Activated CD4-positive, alpha-beta T cell treated with anti-CD3 and anti-CD28 coated beads, Interleukin-2, amount 10 ng/mL, durations not matched to agents 24 days and 14 days (primary cell): ENCODE results near the gene GGACT. TPM values are rescaled to one million over a fixed set of nuclear protein-coding genes. Genes with fewer than 3 reads are reported as not detected.
"Not testable (repeated sequence)": the region's sequence is repeated elsewhere in the genome, so short reads cannot be mapped to it uniquely, and the experiment has no call there.

Experiments used
- DNase-seq: peaks from one replicate; pipeline ENCODE4 v3.0.0; 2022
- H3K27ac Mint-ChIP-seq: one replicate; pipeline ENCODE4 v1.8.0; 2022; ENCODE audit warnings: mild to moderate bottlenecking, mixed read lengths
- H3K27me3 Mint-ChIP-seq: one replicate; pipeline ENCODE4 v1.8.0; 2022; ENCODE audit warnings: mixed read lengths
- H3K36me3 Mint-ChIP-seq: one replicate; pipeline ENCODE4 v1.8.0; 2022; ENCODE audit warnings: low read depth, mild to moderate bottlenecking, mixed read lengths
- H3K4me1 Mint-ChIP-seq: one replicate; pipeline ENCODE4 v1.8.0; 2021; ENCODE audit warnings: mixed read lengths
- H3K4me3 Mint-ChIP-seq: one replicate; pipeline ENCODE4 v1.8.0; 2022; ENCODE audit warnings: mild to moderate bottlenecking, moderate library complexity, mixed read lengths
- H3K9me3 Mint-ChIP-seq: one replicate; pipeline ENCODE4 v1.8.0; 2021; ENCODE audit warnings: mixed read lengths
- intact Hi-C: fragments of 100-400 bp; cut with micrococcal nuclease; formaldehyde crosslinking; loops from one replicate; pipeline ENCODE4 v1.15.1; 2023
- total RNA-seq: library from RNA; stranded (reverse); gene quantifications from 2 replicates; pipeline ENCODE4 v1.2.3, GENCODE V29; 2022

Gene GGACT
- total RNA-seq, 1 donor from 2014 or later: 4.4 TPM

DNA sequence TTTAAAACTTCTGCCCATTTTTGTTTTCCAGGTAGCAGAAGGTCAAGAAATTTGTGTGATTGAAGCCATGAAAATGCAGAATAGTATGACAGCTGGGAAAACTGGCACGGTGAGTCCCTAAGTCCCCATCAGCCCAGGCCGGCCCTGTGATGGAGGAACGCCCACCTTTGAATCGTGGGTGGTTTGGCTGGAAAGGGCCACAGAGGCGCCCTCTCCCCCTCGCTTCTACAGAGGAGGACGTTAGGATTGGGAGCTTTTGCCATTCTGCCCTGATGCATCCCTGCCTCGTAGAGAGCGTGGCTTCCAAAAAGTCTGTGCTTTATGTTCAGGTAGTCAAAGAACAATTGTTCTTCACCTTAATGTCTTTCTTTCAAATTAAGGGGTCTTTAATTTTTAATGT lies 60.9 kb downstream of the GGACT start:
- Mint-ChIP-seq H3K4me1 (no peaks in the 10 kb centered on the region), H3K4me3 (no peak overlapping the region), H3K9me3 (no peaks in the 10 kb centered on the region), H3K27me3 (no peaks in the 10 kb centered on the region), H3K36me3 (no peaks in the 10 kb centered on the region), H3K27ac (no peak overlapping the region)
- no peak for DNase-seq
- intact Hi-C loops: no loop called here

DNA sequence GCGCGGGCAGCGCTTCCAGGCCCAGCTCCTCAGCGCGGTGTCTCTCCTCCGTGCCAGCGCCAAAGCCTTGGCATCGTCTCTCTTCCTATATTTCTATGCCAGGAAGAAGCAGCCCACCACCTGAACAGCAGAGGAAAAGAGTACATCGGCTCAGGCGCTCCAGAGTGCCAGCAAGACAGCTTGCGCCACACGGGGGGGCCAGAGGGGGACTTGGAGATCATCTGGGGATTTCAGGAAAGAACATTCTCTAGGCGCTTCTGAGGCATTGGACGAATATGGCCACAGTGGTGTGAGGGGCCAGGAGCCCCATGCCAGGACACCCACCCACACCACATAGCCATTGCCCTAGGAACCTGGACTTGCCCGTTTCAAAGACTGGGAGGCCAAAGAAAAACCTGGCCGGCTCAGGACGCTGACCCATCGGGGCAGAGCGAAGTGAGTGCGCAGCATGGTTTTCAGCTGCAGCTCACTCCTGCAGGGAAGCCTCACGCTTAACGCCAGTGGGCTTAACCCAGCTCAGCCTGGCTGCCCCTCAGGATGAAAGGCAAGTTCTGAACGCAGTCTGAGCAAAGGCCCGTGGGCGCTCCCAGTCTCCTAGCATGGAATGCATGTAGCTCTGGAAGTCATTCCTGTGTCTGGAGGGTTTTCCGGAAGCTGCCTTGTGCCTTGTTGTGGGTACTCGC lies 62.1 kb downstream of the GGACT start:
- DNase-seq: no peak
- no peak overlapping the region for H3K4me3 Mint-ChIP-seq
- H3K4me1 Mint-ChIP-seq: no peaks in the 10 kb centered on the region
- intact Hi-C loops: no loop called here
- no peaks in the 10 kb centered on the region for H3K9me3 Mint-ChIP-seq
- H3K27ac Mint-ChIP-seq: no peak overlapping the region
- H3K27me3 Mint-ChIP-seq: no peaks in the 10 kb centered on the region
- H3K36me3 Mint-ChIP-seq: no peaks in the 10 kb centered on the region

DNA sequence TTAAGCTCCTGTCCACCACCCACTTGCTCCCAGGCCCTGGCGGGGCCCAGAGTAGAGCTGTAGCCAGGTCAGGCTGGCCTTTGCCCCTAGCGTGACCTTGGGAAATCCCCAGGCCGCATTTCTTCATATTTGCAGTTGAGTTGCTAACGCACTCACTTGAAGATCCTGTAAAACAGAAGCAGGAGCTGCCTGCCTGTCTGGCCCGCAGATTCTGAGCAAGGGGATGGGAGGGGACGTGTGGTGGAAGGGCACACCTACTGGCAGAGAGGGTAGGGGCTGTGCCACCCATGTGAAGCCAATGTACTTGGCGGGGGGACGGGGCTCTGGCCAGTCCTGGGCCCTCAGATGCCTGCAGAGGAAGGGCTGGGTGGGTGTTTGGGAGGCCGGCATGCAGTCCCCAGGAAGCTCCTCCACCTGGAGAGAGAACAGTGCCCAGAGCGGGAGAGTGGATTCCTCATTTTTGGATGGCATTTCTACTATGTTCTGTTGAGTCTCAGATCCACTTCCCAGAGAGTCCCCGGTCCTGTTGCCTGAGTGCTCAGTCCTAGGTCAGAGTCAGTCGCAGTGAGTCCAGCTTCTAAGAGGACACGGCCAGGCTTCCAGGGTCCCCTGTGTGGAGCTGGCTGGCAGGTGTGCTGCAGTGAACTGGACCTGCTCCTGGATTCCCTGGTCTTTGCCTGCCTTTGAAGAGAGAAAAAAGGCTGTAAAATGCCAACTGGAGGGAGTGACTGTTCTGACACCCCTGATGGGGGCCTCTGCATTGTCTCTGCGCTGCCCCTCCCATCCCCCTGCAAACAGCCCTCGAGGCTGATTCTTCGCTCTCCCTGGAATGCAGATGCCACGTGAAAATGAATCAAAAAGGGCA lies 62.9 kb downstream of the GGACT start:
- Mint-ChIP-seq H3K4me1 (no peaks in the 10 kb centered on the region), H3K27me3 (no peaks in the 10 kb centered on the region), H3K4me3 (no peak overlapping the region), H3K9me3 (no peaks in the 10 kb centered on the region), H3K27ac (no peak overlapping the region), H3K36me3 (no peaks in the 10 kb centered on the region)
- no peak for DNase-seq
- intact Hi-C loops: no loop called here

DNA sequence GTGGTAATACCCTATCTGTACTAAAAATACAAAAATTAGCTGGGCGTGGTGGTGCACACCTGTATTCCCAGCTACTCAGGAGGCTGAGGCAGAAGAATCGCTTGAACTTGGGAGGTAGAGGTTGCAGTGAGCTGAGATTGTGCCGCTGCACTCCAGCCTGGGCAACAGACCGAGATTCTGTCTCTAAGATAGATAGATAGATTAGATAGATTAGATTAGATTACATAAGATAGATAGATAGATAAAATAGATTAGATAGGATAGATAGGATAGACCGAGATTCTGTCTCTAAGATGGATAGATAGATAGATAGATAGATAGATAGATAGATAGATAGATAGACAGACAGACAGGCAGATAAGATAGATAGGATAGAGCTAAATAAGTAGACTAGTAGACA lies 63.9 kb downstream of the GGACT start:
- H3K9me3 Mint-ChIP-seq, H3K4me3 Mint-ChIP-seq, intact Hi-C loops, H3K36me3 Mint-ChIP-seq, H3K27me3 Mint-ChIP-seq, DNase-seq, H3K4me1 Mint-ChIP-seq, H3K27ac Mint-ChIP-seq: not testable (repeated sequence)

DNA sequence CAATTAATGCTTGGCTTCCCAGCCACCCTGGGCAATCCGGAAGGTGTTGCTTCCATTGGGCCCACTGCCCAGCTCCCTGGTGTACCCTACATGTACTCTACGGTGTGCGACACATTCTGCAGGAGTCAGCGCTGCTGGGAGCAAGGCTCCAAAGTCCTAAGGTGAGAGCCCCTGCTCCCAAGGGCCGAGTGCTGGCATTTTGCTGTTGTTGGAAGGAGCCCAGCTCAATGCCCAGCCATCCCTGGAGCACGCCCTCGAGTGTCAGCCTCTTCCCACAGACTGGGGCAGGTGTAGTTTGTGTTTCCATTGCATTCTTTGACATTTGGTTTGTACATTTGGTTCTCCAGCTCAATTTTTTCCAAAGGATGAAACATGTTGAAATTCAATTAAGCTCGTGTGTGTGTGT lies 64.6 kb downstream of the GGACT start:
- Mint-ChIP-seq H3K36me3 (no peaks in the 10 kb centered on the region), H3K27me3 (no peaks in the 10 kb centered on the region), H3K9me3 (no peaks in the 10 kb centered on the region), H3K4me1 (no peaks in the 10 kb centered on the region), H3K27ac (no peak overlapping the region), H3K4me3 (no peak overlapping the region)
- intact Hi-C loops: no loop called here
- no peak for DNase-seq

DNA sequence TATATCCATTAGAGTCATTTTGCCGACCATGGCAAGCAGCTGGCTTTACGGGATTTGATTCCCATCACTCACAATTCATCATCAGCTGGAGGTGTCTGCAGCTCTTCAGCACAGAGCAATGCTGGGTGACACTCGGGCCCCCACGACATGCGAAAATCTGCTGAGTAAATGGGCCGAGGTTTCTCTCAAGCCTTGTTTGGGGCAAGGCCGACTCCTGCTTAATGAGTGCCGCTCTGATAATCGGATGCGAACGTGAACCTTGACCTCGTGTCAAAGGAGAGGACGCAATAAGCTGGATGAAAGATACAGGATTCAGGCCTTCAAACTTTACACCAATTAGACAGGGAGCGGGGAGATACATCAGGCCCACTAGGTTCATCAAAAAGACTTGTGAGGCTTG lies 65.2 kb downstream of the GGACT start:
- Mint-ChIP-seq H3K4me3 (no peak overlapping the region), H3K36me3 (no peaks in the 10 kb centered on the region), H3K9me3 (no peaks in the 10 kb centered on the region), H3K27me3 (no peaks in the 10 kb centered on the region), H3K4me1 (no peaks in the 10 kb centered on the region), H3K27ac (no peak overlapping the region)
- no peak for DNase-seq
- intact Hi-C loops: no loop called here

DNA sequence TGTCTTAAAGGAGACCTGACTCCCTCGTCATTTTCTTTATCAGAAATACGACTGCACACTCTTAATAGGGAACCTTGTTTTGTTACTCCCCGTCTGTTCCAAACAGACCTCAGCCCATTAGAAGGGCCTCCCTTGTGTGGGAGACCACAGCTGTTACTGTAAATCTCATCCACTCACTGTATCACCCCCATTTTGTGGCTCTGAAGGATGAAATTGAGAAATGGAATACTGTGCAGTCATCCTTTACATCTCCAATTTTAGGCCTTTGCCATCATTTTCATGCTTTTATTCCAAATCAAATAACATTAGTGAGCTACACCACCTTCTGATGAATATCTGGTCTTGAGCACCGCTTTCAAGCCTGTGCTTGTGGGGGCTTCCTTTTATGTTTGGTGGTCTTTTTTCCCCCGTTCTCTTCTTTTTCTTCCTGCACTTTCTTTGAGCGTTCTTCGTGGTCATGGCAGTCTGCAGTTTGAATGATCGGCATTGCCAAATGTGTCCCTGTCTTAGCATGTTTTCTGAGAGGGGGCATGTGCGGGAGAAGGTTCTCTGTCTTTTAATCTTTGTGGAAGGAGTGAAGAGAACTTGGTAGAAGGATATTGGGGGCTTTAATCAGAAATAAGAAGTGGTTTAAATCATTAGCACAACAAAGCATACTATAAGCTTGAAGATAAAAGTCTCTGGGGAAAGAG lies 65.8 kb downstream of the GGACT start:
- Mint-ChIP-seq H3K36me3 (no peaks in the 10 kb centered on the region), H3K27ac (no peak overlapping the region), H3K4me1 (peaks cover 4% of the 10 kb centered on the region), H3K27me3 (peaks cover 2% of the 10 kb centered on the region), H3K9me3 (no peaks in the 10 kb centered on the region), H3K4me3 (no peak overlapping the region)
- no peak for DNase-seq
- intact Hi-C loops: no loop called here

DNA sequence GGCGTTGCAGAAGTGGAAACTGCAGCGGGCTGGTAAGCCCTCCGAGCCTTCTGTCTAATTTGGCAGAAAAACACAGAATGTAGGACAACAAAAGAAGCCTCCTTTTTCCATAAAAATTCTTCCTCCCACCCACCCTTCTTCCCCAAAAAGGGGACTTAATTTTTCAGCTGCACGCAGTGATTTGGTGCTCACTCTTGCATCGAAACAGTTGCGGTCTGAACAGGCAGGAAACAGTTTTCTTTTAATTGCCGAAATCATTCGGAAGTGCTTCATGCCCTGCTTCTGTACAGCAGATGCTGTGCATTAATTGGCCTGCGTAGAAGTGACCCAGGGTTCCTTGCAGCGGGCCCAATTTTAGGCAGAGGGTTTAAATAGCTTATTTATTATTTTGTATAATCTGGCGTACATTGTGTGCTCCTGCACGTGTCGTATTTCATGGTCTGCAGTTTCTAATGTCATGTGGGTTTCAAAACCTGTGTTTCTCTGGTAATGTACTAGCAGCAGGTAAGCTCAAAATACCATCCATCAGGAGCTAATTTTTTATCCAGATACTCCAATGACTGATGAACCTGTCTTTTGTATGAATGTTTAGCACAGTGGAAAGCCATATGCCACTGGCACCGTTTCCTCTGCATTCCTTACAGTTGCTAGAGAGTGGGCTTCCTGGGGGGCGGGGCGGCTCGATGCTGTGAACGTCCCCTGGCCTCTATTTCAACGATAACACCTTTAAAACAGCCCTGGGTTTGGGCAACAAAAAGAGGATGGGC lies 66.6 kb downstream of the GGACT start:
- H3K4me1 Mint-ChIP-seq: peaks cover 5% of the 10 kb centered on the region
- peaks cover 2% of the 10 kb centered on the region for H3K27me3 Mint-ChIP-seq
- no peak overlapping the region for H3K4me3 Mint-ChIP-seq
- no peaks in the 10 kb centered on the region for H3K9me3 Mint-ChIP-seq
- H3K27ac Mint-ChIP-seq: no peak overlapping the region
- intact Hi-C loops: no loop called here
- no peaks in the 10 kb centered on the region for H3K36me3 Mint-ChIP-seq
- no peak for DNase-seq

DNA sequence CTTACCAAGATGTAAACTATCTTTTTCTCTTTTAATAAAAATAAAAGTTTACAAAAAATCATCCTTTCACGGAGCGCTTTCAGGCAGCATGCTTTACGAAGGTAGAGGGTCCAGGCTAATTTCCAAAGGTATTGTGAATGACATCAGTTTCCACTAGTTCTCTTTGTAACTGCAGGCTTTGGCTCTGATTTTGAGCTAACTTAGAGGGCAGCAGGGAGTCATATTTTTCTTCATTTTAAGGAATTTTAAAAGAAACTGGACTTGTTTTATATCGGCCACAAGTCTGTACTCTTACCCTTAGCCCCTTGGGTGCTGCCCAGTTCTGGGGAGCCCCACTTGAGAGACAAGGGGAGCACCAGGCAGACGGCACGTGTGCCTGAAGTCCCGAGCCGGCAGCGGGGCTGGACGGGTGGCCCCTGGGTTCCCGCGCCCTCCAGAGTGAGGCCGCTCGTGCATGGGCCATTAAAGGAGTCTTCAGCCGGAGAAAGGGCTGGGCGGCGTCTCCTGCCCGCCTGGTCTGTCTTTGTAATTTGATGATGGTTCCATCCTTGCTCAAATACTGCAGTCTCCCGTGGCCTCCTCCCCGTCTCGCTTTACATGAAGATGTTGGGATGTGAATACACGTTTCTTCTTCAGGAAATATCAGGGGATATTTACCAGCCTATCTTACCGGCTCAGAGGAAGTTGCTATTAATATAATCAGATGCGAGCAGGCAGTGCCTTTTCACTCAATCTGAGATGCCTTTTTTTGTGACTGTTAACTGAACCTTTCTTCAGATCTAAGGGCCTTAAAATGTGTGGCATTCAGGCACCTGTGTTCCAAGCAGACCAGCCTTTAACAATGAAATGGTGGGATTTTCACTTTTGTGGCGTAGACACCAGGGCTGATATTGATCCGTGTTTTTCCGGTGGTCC lies 67.4 kb downstream of the GGACT start:
- intact Hi-C loops: no loop called here
- no peak for DNase-seq
- Mint-ChIP-seq H3K27me3 (peaks cover 2% of the 10 kb centered on the region), H3K27ac (no peak overlapping the region), H3K36me3 (no peaks in the 10 kb centered on the region), H3K4me3 (no peak overlapping the region), H3K9me3 (no peaks in the 10 kb centered on the region), H3K4me1 (peaks cover 5% of the 10 kb centered on the region)

DNA sequence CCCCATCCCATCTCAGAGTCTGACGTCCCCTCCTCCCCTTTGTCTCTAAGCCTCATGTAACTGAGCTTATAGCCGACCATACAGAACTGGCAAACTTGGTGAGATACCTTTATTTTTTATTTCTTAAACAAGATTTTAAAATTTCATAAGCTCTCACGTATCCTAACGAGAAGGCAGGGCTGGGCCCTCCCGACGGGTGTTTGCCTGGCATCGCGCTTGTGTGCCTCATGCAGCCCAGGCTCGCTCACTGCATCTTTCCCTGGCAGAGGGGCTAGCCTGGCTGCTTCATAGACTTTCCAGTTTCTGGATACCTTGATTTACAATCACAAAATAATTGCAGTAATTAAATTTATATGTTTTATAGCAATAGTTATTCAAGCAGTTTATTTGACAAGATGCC lies 69.0 kb downstream of the GGACT start:
- intact Hi-C loops: no loop called here
- Mint-ChIP-seq H3K4me1 (peaks cover 8% of the 10 kb centered on the region), H3K27ac (no peak overlapping the region), H3K27me3 (peaks cover 4% of the 10 kb centered on the region), H3K36me3 (no peaks in the 10 kb centered on the region), H3K4me3 (no peak overlapping the region), H3K9me3 (no peaks in the 10 kb centered on the region)
- no peak for DNase-seq

DNA sequence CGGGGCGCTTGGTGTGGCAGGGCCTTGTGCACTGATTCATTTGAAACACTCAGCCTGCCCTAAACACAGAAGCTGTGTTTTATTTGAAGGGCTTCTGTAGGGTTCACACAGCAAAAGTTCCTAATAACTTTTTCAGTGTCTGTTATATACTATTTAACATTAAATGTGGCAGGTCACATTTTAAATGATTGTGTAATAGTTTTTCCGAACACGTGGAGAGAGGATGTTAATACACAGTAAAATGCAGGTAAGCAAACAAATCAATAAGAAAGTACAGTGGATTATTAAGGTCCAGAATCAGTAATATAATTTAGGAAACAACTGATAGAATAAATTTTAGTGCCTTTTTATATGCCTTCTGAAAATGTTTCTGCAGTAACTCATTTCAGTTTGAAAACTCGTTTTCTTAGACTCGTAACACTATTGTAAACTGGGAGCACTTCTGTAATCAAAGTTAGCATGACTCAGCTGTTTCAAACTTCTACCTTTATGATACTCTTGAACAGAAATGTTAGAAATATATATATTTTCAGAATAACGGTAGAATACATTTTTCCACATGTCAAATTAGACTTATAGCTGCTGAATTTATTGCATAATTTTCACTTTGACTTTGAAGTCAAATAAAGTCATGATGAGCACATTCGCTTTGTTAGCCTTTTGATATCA lies 70.1 kb downstream of the GGACT start:
- H3K4me3 Mint-ChIP-seq: no peak overlapping the region
- peaks cover 6% of the 10 kb centered on the region for H3K27me3 Mint-ChIP-seq
- intact Hi-C loops: no loop called here
- H3K36me3 Mint-ChIP-seq: no peaks in the 10 kb centered on the region
- H3K4me1 Mint-ChIP-seq: peaks cover 11% of the 10 kb centered on the region
- DNase-seq: no peak
- H3K9me3 Mint-ChIP-seq: no peaks in the 10 kb centered on the region
- H3K27ac Mint-ChIP-seq: no peak overlapping the region

DNA sequence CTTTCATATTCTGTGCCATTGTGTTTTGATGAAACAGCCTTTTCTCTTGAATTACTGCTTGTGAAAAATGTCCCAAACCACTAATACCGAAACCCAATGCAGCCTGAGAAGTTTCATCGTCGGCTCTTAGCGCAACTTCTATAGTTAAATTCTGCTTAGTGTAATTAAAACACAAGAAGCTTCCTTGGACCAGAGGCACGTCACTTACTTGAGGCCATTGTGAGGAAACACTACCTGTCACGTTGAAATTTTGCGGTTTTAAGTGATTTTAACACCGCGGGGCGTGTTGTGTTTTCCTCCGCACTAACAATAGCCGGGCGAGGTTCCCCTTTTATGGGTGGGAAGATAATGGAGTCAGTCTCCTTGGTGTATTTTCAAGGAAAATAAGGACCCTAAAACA lies 70.9 kb downstream of the GGACT start:
- no peak for DNase-seq
- intact Hi-C loops: no loop called here
- H3K27ac Mint-ChIP-seq: no peak overlapping the region

More for the DNA sequence above, 70.9 kb downstream of the GGACT start:
- peaks cover 11% of the 10 kb centered on the region for H3K4me1 Mint-ChIP-seq
- peaks cover 6% of the 10 kb centered on the region for H3K27me3 Mint-ChIP-seq
- H3K9me3 Mint-ChIP-seq: no peaks in the 10 kb centered on the region
- no peaks in the 10 kb centered on the region for H3K36me3 Mint-ChIP-seq
- no peak overlapping the region for H3K4me3 Mint-ChIP-seq
